AG04450 (cell line): ENCODE results near the gene EIF3K. TPM values are rescaled to one million over a fixed set of nuclear protein-coding genes. Genes with fewer than 3 reads are reported as not detected.

Experiments
- CTCF ChIA-PET: fragments of 300-600, 350-600 bp; formaldehyde crosslinking; extraction: SDS; loops from one replicate; lab custom pipeline; 2022; ENCODE audit warnings: antibody characterized with exemption, inconsistent platforms; lab: Charles Lee
- POLR2A ChIA-PET: fragments of 350-600 bp; formaldehyde crosslinking; extraction: SDS; loops from one replicate; lab custom pipeline; 2021; ENCODE audit warnings: antibody characterized with exemption, inconsistent platforms; lab: Yijun Ruan, JAX
- DNase-seq: peaks from one replicate; pipeline ENCODE4 v3.0.0-alpha.2; 2011; ENCODE audit warnings: low read depth, low spot score
- H3K27ac ChIP-seq: one replicate; pipeline ENCODE4 v1.5.1; 2012; ENCODE audit warnings: low read depth, low read length, control low read depth
- H3K27me3 ChIP-seq: one replicate; pipeline ENCODE4 v1.6.0; 2012; ENCODE audit warnings: low read length; ENCODE audit not compliant: control insufficient read depth, insufficient read depth
- H3K4me3 ChIP-seq: 2 replicates; pipeline ENCODE4 v1.5.1; 2011; ENCODE audit warnings: mild to moderate bottlenecking, low read depth, low read length, control low read depth
- H3K9me3 ChIP-seq: 2 replicates; pipeline ENCODE4 v1.5.1; 2012; ENCODE audit warnings: low read length; ENCODE audit not compliant: control insufficient read depth, insufficient read depth
- CTCF ChIP-seq: IDR thresholded peaks from 2 replicates; pipeline ENCODE4 v1.5.1; 2011; ENCODE audit warnings: low read depth, low read length, control low read depth, inconsistent platforms
- polyA plus RNA-seq: library from polyadenylated mRNA; depleted of rRNA; stranded (reverse); fragments of >200 nt; gene quantifications from 2 replicates; pipeline ENCODE4 v1.2.3, GENCODE V29; 2011

The EIF3K gene
- polyA plus RNA-seq, 1 experiment: 168 TPM

GRCh38 chr19:38635483-38636399 is 16.8 kb downstream of the EIF3K start:
- Histone ChIP-seq H3K9me3 (no peaks in the 10 kb centered on the region), H3K27me3 (no peaks in the 10 kb centered on the region), H3K4me3 (no peak overlapping the region), H3K27ac (no peak overlapping the region)
- no peak for TF ChIP-seq CTCF
- ChIA-PET POLR2A (interaction anchor here (0.6 kb wide), 1 partner anchor 117 kb away, joined by 10 read pairs; no protein-coding TSS in a partner anchor), CTCF (interaction anchor here (0.5 to 4.8 kb wide), 22 partner anchors 9 to 730 kb away, joined by 3 to 67 read pairs (median 6); partner anchors contain the start of genes ACTN4, EIF3K, FAM98C and MAP4K1)
- no peak for DNase-seq

- CTCF ChIA-PET: interaction anchor here (0.6 to 2.1 kb wide), 4 partner anchors 32 to 292 kb away, joined by 3 to 8 read pairs (median 4); partner anchors contain the start of genes FAM98C, MRPS12 and SARS2
- TF ChIP-seq CTCF: no peak
- H3K27ac ChIP-seq: no peak overlapping the region
- POLR2A ChIA-PET: interaction anchor here (0.6 kb wide), 2 partner anchors 9 to 83 kb away, joined by 4 read pairs; no protein-coding TSS in a partner anchor
- DNase-seq: no peak
- no peak overlapping the region for H3K4me3 ChIP-seq
- H3K27me3 ChIP-seq: no peaks in the 10 kb centered on the region
- H3K9me3 ChIP-seq: no peaks in the 10 kb centered on the region
These were observed 19.5 kb downstream of the EIF3K start for GRCh38 chr19:38638461-38638860.

GRCh38 chr19:38639679-38640078 is 20.7 kb downstream of the EIF3K start:
- no peak for DNase-seq
- POLR2A ChIA-PET: interaction anchor here (0.7 to 0.8 kb wide), 2 partner anchors 8 to 429 kb away, joined by 3 to 5 read pairs; partner anchors contain the start of gene ACTN4
- no peaks in the 10 kb centered on the region for H3K27me3 ChIP-seq
- no peak overlapping the region for H3K4me3 ChIP-seq
- CTCF ChIA-PET: interaction anchor here (2.1 kb wide), 1 partner anchor 237 kb away, joined by 8 read pairs; the partner anchor contains the start of gene FAM98C
- H3K9me3 ChIP-seq: no peaks in the 10 kb centered on the region
- H3K27ac ChIP-seq: no peak overlapping the region
- TF ChIP-seq CTCF: no peak

- DNase-seq: no peak
- ChIA-PET CTCF (no interaction called here), POLR2A (no interaction called here)
- Histone ChIP-seq H3K27ac (no peak overlapping the region), H3K9me3 (no peaks in the 10 kb centered on the region), H3K4me3 (no peak overlapping the region), H3K27me3 (no peaks in the 10 kb centered on the region)
- no peak for TF ChIP-seq CTCF
These were observed 21.4 kb downstream of the EIF3K start for GRCh38 chr19:38640368-38640767.

GRCh38 chr19:38642176-38642575 is 23.2 kb downstream of the EIF3K start:
- H3K27ac ChIP-seq: no peak overlapping the region
- H3K9me3 ChIP-seq: no peaks in the 10 kb centered on the region
- no peak overlapping the region for H3K4me3 ChIP-seq
- TF ChIP-seq CTCF: no peak
- DNase-seq: no peak
- no peaks in the 10 kb centered on the region for H3K27me3 ChIP-seq
- CTCF ChIA-PET: no interaction called here
- POLR2A ChIA-PET: no interaction called here
